Thyroid gland (tissue), 4 donors: Measurements from ENCODE around the gene SORCS2.

Experiments used
- POLR2A ChIP-seq, 2 donors: fragments of 450-650 bp; IDR thresholded peaks; one replicate each; pipeline ENCODE4 v1.6.1; 2017; ENCODE audit warnings: antibody characterized with exemption in 2 of 2, mild to moderate bottlenecking in 2 of 2, moderate library complexity in 1 of 2
- TF ChIP-seq, protein P1 (sequence below), 6 experiments: fragments of 200-600 bp in 3 of 6; fragments of 450-650 bp in 3 of 6; sonication (generic) in 3 of 6; IDR thresholded peaks; one replicate each; pipeline ENCODE4 v1.5.1; 2016 to 2019; ENCODE audit warnings: antibody characterized with exemption in 6 of 6, mild to moderate bottlenecking in 2 of 6, inconsistent platforms in 1 of 6, moderate library complexity in 1 of 6

GRCh38 chr4:7389719-7390118 is 197.4 kb downstream of the SORCS2 start:
- TF ChIP-seq, protein P1, sequence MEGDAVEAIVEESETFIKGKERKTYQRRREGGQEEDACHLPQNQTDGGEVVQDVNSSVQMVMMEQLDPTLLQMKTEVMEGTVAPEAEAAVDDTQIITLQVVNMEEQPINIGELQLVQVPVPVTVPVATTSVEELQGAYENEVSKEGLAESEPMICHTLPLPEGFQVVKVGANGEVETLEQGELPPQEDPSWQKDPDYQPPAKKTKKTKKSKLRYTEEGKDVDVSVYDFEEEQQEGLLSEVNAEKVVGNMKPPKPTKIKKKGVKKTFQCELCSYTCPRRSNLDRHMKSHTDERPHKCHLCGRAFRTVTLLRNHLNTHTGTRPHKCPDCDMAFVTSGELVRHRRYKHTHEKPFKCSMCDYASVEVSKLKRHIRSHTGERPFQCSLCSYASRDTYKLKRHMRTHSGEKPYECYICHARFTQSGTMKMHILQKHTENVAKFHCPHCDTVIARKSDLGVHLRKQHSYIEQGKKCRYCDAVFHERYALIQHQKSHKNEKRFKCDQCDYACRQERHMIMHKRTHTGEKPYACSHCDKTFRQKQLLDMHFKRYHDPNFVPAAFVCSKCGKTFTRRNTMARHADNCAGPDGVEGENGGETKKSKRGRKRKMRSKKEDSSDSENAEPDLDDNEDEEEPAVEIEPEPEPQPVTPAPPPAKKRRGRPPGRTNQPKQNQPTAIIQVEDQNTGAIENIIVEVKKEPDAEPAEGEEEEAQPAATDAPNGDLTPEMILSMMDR (IDR thresholded peaks at IDR 0.05) = no peak
- TF ChIP-seq POLR2A (IDR thresholded peaks at IDR 0.05) = no peak
